ENCODE data around the gene KCNE1.
"Not testable (repeated sequence)": the region's sequence is repeated elsewhere in the genome, so short reads cannot be mapped to it uniquely, and the experiment has no call there.

KCNE1 gene

GRCh38 chr21:34511787-34512455 is at the start of gene KCNE1:
Gene KCNE1, minus strand, starts transcription at chr21:34512210. Its CDS starts 62,576 bp downstream, at chr21:34449634.
- DNase-seq (ENCODE audit: low spot score), result no peak

- no peak for DNase-seq (ENCODE audit: low spot score)
Measured at GRCh38 chr21:34561806-34562205, 49.8 kb upstream of the KCNE1 start.

GRCh38 chr21:34560609-34561008 is 48.6 kb upstream of the KCNE1 start:
- DNase-seq (ENCODE audit: low spot score), result no peak

GRCh38 chr21:34560021-34560420 is 48.0 kb upstream of the KCNE1 start:
- no peak for DNase-seq (ENCODE audit: low spot score)

GRCh38 chr21:34559089-34559631 is 47.1 kb upstream of the KCNE1 start:
- DNase-seq (ENCODE audit: low spot score), result no peak

- DNase-seq (ENCODE audit: low spot score), result no peak
Measured at GRCh38 chr21:34558166-34558565, 46.2 kb upstream of the KCNE1 start.

- no peak for DNase-seq (ENCODE audit: low spot score)
Measured at GRCh38 chr21:34557261-34557660, 45.3 kb upstream of the KCNE1 start.

- not testable (repeated sequence) for DNase-seq (ENCODE audit: low spot score)
Measured at GRCh38 chr21:34554670-34555069, 42.7 kb upstream of the KCNE1 start.

GRCh38 chr21:34554227-34554626 is 42.2 kb upstream of the KCNE1 start:
- no peak for DNase-seq (ENCODE audit: low spot score)

GRCh38 chr21:34553151-34553952 is 41.3 kb upstream of the KCNE1 start:
- no peak for DNase-seq (ENCODE audit: low spot score)

- no peak for DNase-seq (ENCODE audit: low spot score)
Measured at GRCh38 chr21:34552360-34553098, 40.5 kb upstream of the KCNE1 start.

- DNase-seq (ENCODE audit: low spot score), result no peak
Measured at GRCh38 chr21:34550182-34550799, 38.3 kb upstream of the KCNE1 start.

- DNase-seq (ENCODE audit: low spot score), result no peak
Measured at GRCh38 chr21:34548781-34549376, 36.9 kb upstream of the KCNE1 start.

GRCh38 chr21:34546542-34546941 is 34.5 kb upstream of the KCNE1 start:
- DNase-seq (ENCODE audit: low spot score), result no peak

GRCh38 chr21:34545079-34545884 is 33.3 kb upstream of the KCNE1 start:
- no peak for DNase-seq (ENCODE audit: low spot score)

- no peak for DNase-seq (ENCODE audit: low spot score)
Measured at GRCh38 chr21:34544032-34544496, 32.1 kb upstream of the KCNE1 start.

GRCh38 chr21:34543017-34543416 is 31.0 kb upstream of the KCNE1 start:
- no peak for DNase-seq (ENCODE audit: low spot score)

- no peak for DNase-seq (ENCODE audit: low spot score)
Measured at GRCh38 chr21:34540206-34540605, 28.2 kb upstream of the KCNE1 start.

GRCh38 chr21:34537838-34538237 is 25.8 kb upstream of the KCNE1 start:
- no peak for DNase-seq (ENCODE audit: low spot score)

GRCh38 chr21:34536820-34537219 is 24.8 kb upstream of the KCNE1 start:
- no peak for DNase-seq (ENCODE audit: low spot score)

- DNase-seq (ENCODE audit: low spot score), result no peak
Measured at GRCh38 chr21:34536311-34536710, 24.3 kb upstream of the KCNE1 start.
